ENCODE data around the gene LYPD8.

LYPD8 gene

GRCh38 chr1:248750496-248750895, 5.1 kb downstream of the LYPD8 start:
- TF ChIP-seq, protein P1, sequence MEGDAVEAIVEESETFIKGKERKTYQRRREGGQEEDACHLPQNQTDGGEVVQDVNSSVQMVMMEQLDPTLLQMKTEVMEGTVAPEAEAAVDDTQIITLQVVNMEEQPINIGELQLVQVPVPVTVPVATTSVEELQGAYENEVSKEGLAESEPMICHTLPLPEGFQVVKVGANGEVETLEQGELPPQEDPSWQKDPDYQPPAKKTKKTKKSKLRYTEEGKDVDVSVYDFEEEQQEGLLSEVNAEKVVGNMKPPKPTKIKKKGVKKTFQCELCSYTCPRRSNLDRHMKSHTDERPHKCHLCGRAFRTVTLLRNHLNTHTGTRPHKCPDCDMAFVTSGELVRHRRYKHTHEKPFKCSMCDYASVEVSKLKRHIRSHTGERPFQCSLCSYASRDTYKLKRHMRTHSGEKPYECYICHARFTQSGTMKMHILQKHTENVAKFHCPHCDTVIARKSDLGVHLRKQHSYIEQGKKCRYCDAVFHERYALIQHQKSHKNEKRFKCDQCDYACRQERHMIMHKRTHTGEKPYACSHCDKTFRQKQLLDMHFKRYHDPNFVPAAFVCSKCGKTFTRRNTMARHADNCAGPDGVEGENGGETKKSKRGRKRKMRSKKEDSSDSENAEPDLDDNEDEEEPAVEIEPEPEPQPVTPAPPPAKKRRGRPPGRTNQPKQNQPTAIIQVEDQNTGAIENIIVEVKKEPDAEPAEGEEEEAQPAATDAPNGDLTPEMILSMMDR (IDR thresholded peaks at IDR 0.05; ENCODE audit: low read depth, low read length, poor library complexity, severe bottlenecking) = no peak
- Histone ChIP-seq H3K4me3 (ENCODE audit: low read length) (no peak overlapping the region), H3K4me2 (ENCODE audit: low read length) (no peak overlapping the region), H3K79me2 (ENCODE audit: control insufficient read depth, low read length) (no peaks in the 10 kb centered on the region), H4K20me1 (ENCODE audit: control insufficient read depth, insufficient read depth, low read depth, low read length) (no peaks in the 10 kb centered on the region), H3K9me3 (ENCODE audit: control insufficient read depth, insufficient read depth, low read length) (peaks cover 14% of the 10 kb centered on the region; the same call in 1 of the 2 replicates), H3K27ac (ENCODE audit: low read depth, low read length) (no peak overlapping the region), H3F3A (ENCODE audit: control insufficient read depth, insufficient read depth) (peaks cover 10% of the 10 kb centered on the region; the same call in 1 of the 2 replicates), H3K9me2 (replicated peaks; ENCODE audit: control insufficient read depth, low read length) (no peaks in the 10 kb centered on the region), H3K4me1 (ENCODE audit: control insufficient read depth, low read length) (no peaks in the 10 kb centered on the region), H3K27me3 (ENCODE audit: control insufficient read depth, low read length) (no peaks in the 10 kb centered on the region), H3K36me3 (ENCODE audit: control insufficient read depth, low read length) (no peaks in the 10 kb centered on the region)

GRCh38 chr1:248748211-248748610, 7.3 kb downstream of the LYPD8 start:
- peaks cover 3% of the 10 kb centered on the region; the same call in 1 of the 2 replicates for H3K9me3 ChIP-seq (ENCODE audit: control insufficient read depth, insufficient read depth, low read length)
- no peaks in the 10 kb centered on the region for H3K79me2 ChIP-seq (ENCODE audit: control insufficient read depth, low read length)
- no peaks in the 10 kb centered on the region for H4K20me1 ChIP-seq (ENCODE audit: control insufficient read depth, insufficient read depth, low read depth, low read length)
- H3K9me2 ChIP-seq (replicated peaks; ENCODE audit: control insufficient read depth, low read length) = no peaks in the 10 kb centered on the region
- no peaks in the 10 kb centered on the region for H3K36me3 ChIP-seq (ENCODE audit: control insufficient read depth, low read length)
- H3K27ac ChIP-seq (ENCODE audit: low read depth, low read length) = no peak overlapping the region
- H3K27me3 ChIP-seq (ENCODE audit: control insufficient read depth, low read length) = no peaks in the 10 kb centered on the region
- no peak overlapping the region for H3K4me2 ChIP-seq (ENCODE audit: low read length)
- TF ChIP-seq, protein P1 (IDR thresholded peaks at IDR 0.05; ENCODE audit: low read depth, low read length, poor library complexity, severe bottlenecking) = no peak
- TF ChIP-seq EZH2phosphoT487 (IDR thresholded peaks at IDR 0.05; ENCODE audit: borderline replicate concordance, low read length) = no peak
- H3F3A ChIP-seq (ENCODE audit: control insufficient read depth, insufficient read depth) = peaks cover 4% of the 10 kb centered on the region; the same call in 1 of the 2 replicates
- H3K4me1 ChIP-seq (ENCODE audit: control insufficient read depth, low read length) = no peaks in the 10 kb centered on the region
- H3K4me3 ChIP-seq (ENCODE audit: low read length) = no peak overlapping the region

GRCh38 chr1:248740876-248741275, 14.7 kb downstream of the LYPD8 start:
- no peak overlapping the region for H3K27ac ChIP-seq (ENCODE audit: low read depth, low read length)
- H3K9me2 ChIP-seq (replicated peaks; ENCODE audit: control insufficient read depth, low read length) = no peaks in the 10 kb centered on the region
- H3K4me2 ChIP-seq (ENCODE audit: low read length) = no peak overlapping the region
- no peaks in the 10 kb centered on the region for H4K20me1 ChIP-seq (ENCODE audit: control insufficient read depth, insufficient read depth, low read depth, low read length)
- no peaks in the 10 kb centered on the region for H3K36me3 ChIP-seq (ENCODE audit: control insufficient read depth, low read length)
- no peaks in the 10 kb centered on the region for H3K27me3 ChIP-seq (ENCODE audit: control insufficient read depth, low read length)
- TF ChIP-seq EZH2phosphoT487 (IDR thresholded peaks at IDR 0.05; ENCODE audit: borderline replicate concordance, low read length) = no peak
- TF ChIP-seq, protein P1 (IDR thresholded peaks at IDR 0.05; ENCODE audit: low read depth, low read length, poor library complexity, severe bottlenecking) = no peak
- H3K4me3 ChIP-seq (ENCODE audit: low read length) = no peak overlapping the region
- H3K4me1 ChIP-seq (ENCODE audit: control insufficient read depth, low read length) = no peaks in the 10 kb centered on the region
- H3F3A ChIP-seq (ENCODE audit: control insufficient read depth, insufficient read depth) = no peaks in the 10 kb centered on the region
- H3K9me3 ChIP-seq (ENCODE audit: control insufficient read depth, insufficient read depth, low read length) = no peaks in the 10 kb centered on the region
- no peaks in the 10 kb centered on the region for H3K79me2 ChIP-seq (ENCODE audit: control insufficient read depth, low read length)

All from DOHH2 (cell line).